Esophagus (tissue), 2 donors: Measurements from ENCODE around the gene TP73. TPM values are rescaled to one million over a fixed set of nuclear protein-coding genes. Genes with fewer than 3 reads are reported as not detected.

Experiments used
- H3K27ac ChIP-seq, 2 donors: one replicate each; pipeline ENCODE4 v1.5.1; 2013; ENCODE audit warnings: low read depth in 2 of 2, mild to moderate bottlenecking in 2 of 2, inconsistent platforms in 1 of 2, low read length in 1 of 2, moderate library complexity in 1 of 2
- H3K27me3 ChIP-seq, 2 donors: one replicate each; pipeline ENCODE4 v1.6.1; 2013; ENCODE audit warnings: low read length in 2 of 2, control low read depth in 1 of 2, mild to moderate bottlenecking in 1 of 2; ENCODE audit not compliant: insufficient read depth in 2 of 2, control insufficient read depth in 1 of 2
- H3K36me3 ChIP-seq, 2 donors: one replicate each; pipeline ENCODE4 v1.6.1; 2013; ENCODE audit warnings: low read length in 1 of 2; ENCODE audit not compliant: control insufficient read depth in 2 of 2, insufficient read depth in 2 of 2
- H3K4me1 ChIP-seq, 2 donors: one replicate each; pipeline ENCODE4 v1.6.1; 2013; ENCODE audit warnings: low read length in 1 of 2; ENCODE audit not compliant: control insufficient read depth in 2 of 2, insufficient read depth in 2 of 2
- H3K4me3 ChIP-seq, 2 donors: one replicate each; pipeline ENCODE4 v1.5.1; 2013; ENCODE audit warnings: low read length in 2 of 2, mild to moderate bottlenecking in 2 of 2, low read depth in 1 of 2, moderate library complexity in 1 of 2
- H3K9me3 ChIP-seq, 2 donors: one replicate each; pipeline ENCODE4 v1.6.1; 2013; ENCODE audit warnings: mild to moderate bottlenecking in 2 of 2, low read depth in 1 of 2, low read length in 1 of 2, moderate library complexity in 1 of 2; ENCODE audit not compliant: control insufficient read depth in 2 of 2, insufficient read depth in 1 of 2
- WGBS, 2 donors: extraction: QIAGEN DNeasy Blood & Tissue Kit; methylation state at CpG; one replicate each; pipeline ENCODE4 v1.1.7; 2013; 5-methylcytosine and 5-hydroxymethylcytosine counted together
- polyA plus RNA-seq, 2 donors: library from polyadenylated mRNA; stranded (reverse); fragments of 200-250 nt; gene quantifications; one replicate each; pipeline ENCODE4 v1.2.3, GENCODE V29; 2013
- donor health status: healthy with polysubstance abuse.
- donor health status: Bipolar disorder and iron deficiency.

Gene TP73
- polyA plus RNA-seq, 2 donors, result 3.5 to 6.0 TPM

GRCh38 chr1:3670823-3671265 is 18.5 kb downstream of the TP73 start:
- Histone ChIP-seq H3K36me3 (no peaks in the 10 kb centered on the region), H3K27me3 (no peaks in the 10 kb centered on the region), H3K9me3 (no peaks in the 10 kb centered on the region), H3K27ac (no peak overlapping the region), H3K4me3 (no peak overlapping the region), H3K4me1 (peaks cover 5 to 22% of the 10 kb centered on the region in 2 donors)
- WGBS, 2 donors, result 84% methylated on average over 15 of the region's 15 CpGs

GRCh38 chr1:3671371-3672180 is 19.3 kb downstream of the TP73 start:
- no peak overlapping the region for H3K4me3 ChIP-seq
- H3K4me1 ChIP-seq, result peaks cover 5 to 22% of the 10 kb centered on the region in 2 donors
- 56 to 67% methylated on average over 29 of the region's 29 CpGs for WGBS, 2 donors
- no peak overlapping the region for H3K27ac ChIP-seq
- H3K36me3 ChIP-seq, result no peaks in the 10 kb centered on the region
- H3K9me3 ChIP-seq, result no peaks in the 10 kb centered on the region
- no peaks in the 10 kb centered on the region for H3K27me3 ChIP-seq

- no peaks in the 10 kb centered on the region for H3K36me3 ChIP-seq
- no peak overlapping the region for H3K27ac ChIP-seq
- no peaks in the 10 kb centered on the region for H3K9me3 ChIP-seq
- no peaks in the 10 kb centered on the region for H3K27me3 ChIP-seq
- peaks cover 5 to 22% of the 10 kb centered on the region in 2 donors for H3K4me1 ChIP-seq
- WGBS, 2 donors, result 83 to 85% methylated on average over 21 of the region's 21 CpGs
- no peak overlapping the region for H3K4me3 ChIP-seq
These were observed 20.1 kb downstream of the TP73 start for GRCh38 chr1:3672231-3672970.

GRCh38 chr1:3672971-3673361 is 20.6 kb downstream of the TP73 start:
- 77 to 81% methylated on average over 17 of the region's 17 CpGs for WGBS, 2 donors
- Histone ChIP-seq H3K4me1 (peaks cover 5 to 22% of the 10 kb centered on the region in 2 donors), H3K9me3 (no peaks in the 10 kb centered on the region), H3K27ac (no peak overlapping the region), H3K27me3 (no peaks in the 10 kb centered on the region), H3K4me3 (no peak overlapping the region), H3K36me3 (no peaks in the 10 kb centered on the region)

- H3K36me3 ChIP-seq, result no peaks in the 10 kb centered on the region
- H3K4me1 ChIP-seq, result peaks cover 5 to 21% of the 10 kb centered on the region in 2 donors
- 74 to 78% methylated on average over 20 to 25 of the region's 25 CpGs for WGBS, 2 donors
- no peaks in the 10 kb centered on the region for H3K27me3 ChIP-seq
- no peaks in the 10 kb centered on the region for H3K9me3 ChIP-seq
- no peak overlapping the region for H3K27ac ChIP-seq
- H3K4me3 ChIP-seq, result no peak overlapping the region
These were observed 21.2 kb downstream of the TP73 start for GRCh38 chr1:3673381-3674099.

GRCh38 chr1:3674100-3675094 is 22.1 kb downstream of the TP73 start:
- WGBS, 2 donors, result 48 to 49% methylated on average over 28 to 30 of the region's 30 CpGs
- H3K4me1 ChIP-seq, result peaks cover 3 to 14% of the 10 kb centered on the region in 2 donors
- no peaks in the 10 kb centered on the region for H3K9me3 ChIP-seq
- H3K27ac ChIP-seq, result no peak overlapping the region
- H3K27me3 ChIP-seq, result no peaks in the 10 kb centered on the region
- H3K4me3 ChIP-seq, result peak overlapping the region in 1 of 2 donors; percentile 11
- H3K36me3 ChIP-seq, result no peaks in the 10 kb centered on the region

GRCh38 chr1:3675436-3675835 is 23.1 kb downstream of the TP73 start:
- H3K4me3 ChIP-seq, result no peak overlapping the region
- 58 to 68% methylated on average over 11 of the region's 11 CpGs for WGBS, 2 donors

GRCh38 chr1:3676581-3677470 is 24.5 kb downstream of the TP73 start:
- WGBS, 2 donors, result 69 to 76% methylated on average over 22 of the region's 22 CpGs
- Histone ChIP-seq H3K4me3 (no peak overlapping the region), H3K36me3 (no peaks in the 10 kb centered on the region), H3K27ac (no peak overlapping the region), H3K9me3 (no peaks in the 10 kb centered on the region), H3K4me1 (peaks cover 2 to 18% of the 10 kb centered on the region in 2 donors), H3K27me3 (no peaks in the 10 kb centered on the region)

More at GRCh38 chr1:3675436-3675835, 23.1 kb downstream of the TP73 start:
- no peaks in the 10 kb centered on the region for H3K27me3 ChIP-seq
- H3K27ac ChIP-seq, result no peak overlapping the region
- no peaks in the 10 kb centered on the region for H3K9me3 ChIP-seq
- H3K36me3 ChIP-seq, result no peaks in the 10 kb centered on the region
- peaks cover 3 to 15% of the 10 kb centered on the region in 2 donors for H3K4me1 ChIP-seq
